CD4-positive, alpha-beta T cell treated with Interleukin-21 for 1 hour (primary cell): ENCODE measurements around the gene YIPF2.
"Not testable (repeated sequence)": the region's sequence is repeated elsewhere in the genome, so short reads cannot be mapped to it uniquely, and the experiment has no call there.

ENCODE experiments used
- DNase-seq: peaks from one replicate; pipeline ENCODE4 v3.0.0-alpha.2; 2020

The YIPF2 gene

GRCh38 chr19:10928563-10929401 is at the start of gene YIPF2, which contains the start of gene TIMM29:
TSS of gene YIPF2 (minus strand) at chr19:10928639. CDS start at chr19:10928410, 229 bp downstream.
TSS of gene TIMM29 (plus strand) at chr19:10928811. CDS start at chr19:10928823, 12 bp downstream.
- DNase-seq: peak; percentile 96

GRCh38 chr19:10977742-10978092 is 49.3 kb upstream of the YIPF2 start:
- no peak for DNase-seq

- DNase-seq: no peak
Observed at GRCh38 chr19:10976131-10976892, 47.9 kb upstream of the YIPF2 start.

GRCh38 chr19:10975374-10976130 is 47.1 kb upstream of the YIPF2 start:
- DNase-seq: no peak

GRCh38 chr19:10971107-10971726 is 42.8 kb upstream of the YIPF2 start:
- no peak for DNase-seq

- DNase-seq: no peak
Observed at GRCh38 chr19:10968527-10969135, 40.2 kb upstream of the YIPF2 start.

GRCh38 chr19:10966809-10967208 is 38.4 kb upstream of the YIPF2 start:
- no peak for DNase-seq

GRCh38 chr19:10965398-10965797 is 37.0 kb upstream of the YIPF2 start:
- no peak for DNase-seq

- DNase-seq: no peak
Observed at GRCh38 chr19:10964903-10965302, 36.5 kb upstream of the YIPF2 start.

- no peak for DNase-seq
Observed at GRCh38 chr19:10963865-10964264, 35.4 kb upstream of the YIPF2 start.

- no peak for DNase-seq
Observed at GRCh38 chr19:10962863-10963262, 34.4 kb upstream of the YIPF2 start.

- DNase-seq: no peak
Observed at GRCh38 chr19:10961073-10961860, 32.8 kb upstream of the YIPF2 start.

- DNase-seq: peak; percentile 97
Observed at GRCh38 chr19:10960314-10961072, 32.1 kb upstream of the YIPF2 start, which contains the start of gene SMARCA4. TSS of gene SMARCA4 (plus strand) at chr19:10961030. CDS start at chr19:10984152, 23,122 bp downstream.

GRCh38 chr19:10959277-10959968 is 31.0 kb upstream of the YIPF2 start:
- not testable (repeated sequence) for DNase-seq

GRCh38 chr19:10952809-10953208 is 24.4 kb upstream of the YIPF2 start:
- DNase-seq: no peak

GRCh38 chr19:10946958-10947657 is 18.7 kb upstream of the YIPF2 start:
- no peak for DNase-seq

- no peak for DNase-seq
Observed at GRCh38 chr19:10945264-10945663, 16.8 kb upstream of the YIPF2 start.

- DNase-seq: not testable (repeated sequence)
Observed at GRCh38 chr19:10943412-10943811, 15.0 kb upstream of the YIPF2 start.

- DNase-seq: not testable (repeated sequence)
Observed at GRCh38 chr19:10941649-10942048, 13.2 kb upstream of the YIPF2 start.
